ENCODE measurements around the gene C19orf12. TPM values are rescaled to one million over a fixed set of nuclear protein-coding genes. Genes with fewer than 3 reads are reported as not detected.

Gene C19orf12
- total RNA-seq, 2 experiments from 2014 or later, result 12.5 to 20.6 TPM

GRCh38 chr19:29662604-29663404 is 52.3 kb downstream of the C19orf12 start:
- H3K9me3 ChIP-seq (ENCODE audit: low read length), result no peaks in the 10 kb centered on the region
- H2AFZ ChIP-seq (ENCODE audit: low read length), result no peak overlapping the region
- no peak overlapping the region for H3K4me3 ChIP-seq (ENCODE audit: low read depth, low read length, poor library complexity, severe bottlenecking)
- peaks cover 26% of the 10 kb centered on the region for H3K4me1 ChIP-seq (ENCODE audit: insufficient read depth, low read length, poor library complexity, severe bottlenecking)
- H3K9me2 ChIP-seq (ENCODE audit: insufficient read depth, low read length), result no peaks in the 10 kb centered on the region
- TF ChIP-seq, protein P1, sequence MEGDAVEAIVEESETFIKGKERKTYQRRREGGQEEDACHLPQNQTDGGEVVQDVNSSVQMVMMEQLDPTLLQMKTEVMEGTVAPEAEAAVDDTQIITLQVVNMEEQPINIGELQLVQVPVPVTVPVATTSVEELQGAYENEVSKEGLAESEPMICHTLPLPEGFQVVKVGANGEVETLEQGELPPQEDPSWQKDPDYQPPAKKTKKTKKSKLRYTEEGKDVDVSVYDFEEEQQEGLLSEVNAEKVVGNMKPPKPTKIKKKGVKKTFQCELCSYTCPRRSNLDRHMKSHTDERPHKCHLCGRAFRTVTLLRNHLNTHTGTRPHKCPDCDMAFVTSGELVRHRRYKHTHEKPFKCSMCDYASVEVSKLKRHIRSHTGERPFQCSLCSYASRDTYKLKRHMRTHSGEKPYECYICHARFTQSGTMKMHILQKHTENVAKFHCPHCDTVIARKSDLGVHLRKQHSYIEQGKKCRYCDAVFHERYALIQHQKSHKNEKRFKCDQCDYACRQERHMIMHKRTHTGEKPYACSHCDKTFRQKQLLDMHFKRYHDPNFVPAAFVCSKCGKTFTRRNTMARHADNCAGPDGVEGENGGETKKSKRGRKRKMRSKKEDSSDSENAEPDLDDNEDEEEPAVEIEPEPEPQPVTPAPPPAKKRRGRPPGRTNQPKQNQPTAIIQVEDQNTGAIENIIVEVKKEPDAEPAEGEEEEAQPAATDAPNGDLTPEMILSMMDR (conservative IDR thresholded peaks at IDR 0.05; ENCODE audit: low read length), result no peak
- no peak for TF ChIP-seq EZH2phosphoT487 (IDR thresholded peaks at IDR 0.05; ENCODE audit: borderline replicate concordance, low read depth, low read length)
- no TSS peak for BruUV-seq (replicated peaks)
- POLR2A ChIA-PET, result no interaction called here
- no peak overlapping the region for H3K27ac ChIP-seq (ENCODE audit: low read depth, low read length, poor library complexity, severe bottlenecking)
- no peaks in the 10 kb centered on the region for H3K36me3 ChIP-seq (ENCODE audit: insufficient read depth, low read length)
- no peaks in the 10 kb centered on the region for H3K79me2 ChIP-seq (ENCODE audit: insufficient read depth, low read depth, low read length)
- no peak overlapping the region for H3K4me2 ChIP-seq (ENCODE audit: low read length)
- intact Hi-C loops (cut with micrococcal nuclease; ENCODE audit: unreplicated experiment), result no loop called here
- H4K20me1 ChIP-seq (ENCODE audit: insufficient read depth, low read length), result no peaks in the 10 kb centered on the region
- CTCF ChIA-PET (ENCODE audit: unreplicated experiment), result no interaction called here
- no peak for DNase-seq (ENCODE audit: low spot score)

GRCh38 chr19:29662278-29662603 is 52.8 kb downstream of the C19orf12 start:
- POLR2A ChIA-PET, result no interaction called here
- CTCF ChIA-PET (ENCODE audit: unreplicated experiment), result no interaction called here
- BruUV-seq (replicated peaks), result no TSS peak

GRCh38 chr19:29660835-29661234 is 54.2 kb downstream of the C19orf12 start:
- TF ChIP-seq EZH2phosphoT487 (IDR thresholded peaks at IDR 0.05; ENCODE audit: borderline replicate concordance, low read depth, low read length), result no peak
- TF ChIP-seq, protein P1 (conservative IDR thresholded peaks at IDR 0.05; ENCODE audit: low read length), result no peak
- ChIA-PET CTCF (ENCODE audit: unreplicated experiment) (no interaction called here), POLR2A (no interaction called here)
- Histone ChIP-seq H3K9me2 (ENCODE audit: insufficient read depth, low read length) (no peaks in the 10 kb centered on the region), H3K4me1 (ENCODE audit: insufficient read depth, low read length, poor library complexity, severe bottlenecking) (peaks cover 10% of the 10 kb centered on the region), H3K9me3 (ENCODE audit: low read length) (no peaks in the 10 kb centered on the region), H3K4me2 (ENCODE audit: low read length) (no peak overlapping the region), H3K79me2 (ENCODE audit: insufficient read depth, low read depth, low read length) (no peaks in the 10 kb centered on the region), H3K4me3 (ENCODE audit: low read depth, low read length, poor library complexity, severe bottlenecking) (no peak overlapping the region), H3K27ac (ENCODE audit: low read depth, low read length, poor library complexity, severe bottlenecking) (no peak overlapping the region), H3K36me3 (ENCODE audit: insufficient read depth, low read length) (no peaks in the 10 kb centered on the region), H4K20me1 (ENCODE audit: insufficient read depth, low read length) (no peaks in the 10 kb centered on the region), H2AFZ (ENCODE audit: low read length) (no peak overlapping the region)
- no TSS peak for BruUV-seq (replicated peaks)
- DNase-seq (ENCODE audit: low spot score), result no peak
- intact Hi-C loops (cut with micrococcal nuclease; ENCODE audit: unreplicated experiment), result no loop called here

More at GRCh38 chr19:29662278-29662603, 52.8 kb downstream of the C19orf12 start:
- H3K4me3 ChIP-seq (ENCODE audit: low read depth, low read length, poor library complexity, severe bottlenecking), result no peak overlapping the region
- H3K4me1 ChIP-seq (ENCODE audit: insufficient read depth, low read length, poor library complexity, severe bottlenecking), result peaks cover 20% of the 10 kb centered on the region
- H3K27ac ChIP-seq (ENCODE audit: low read depth, low read length, poor library complexity, severe bottlenecking), result no peak overlapping the region
- no peaks in the 10 kb centered on the region for H4K20me1 ChIP-seq (ENCODE audit: insufficient read depth, low read length)
- intact Hi-C loops (cut with micrococcal nuclease; ENCODE audit: unreplicated experiment), result no loop called here
- no peak overlapping the region for H2AFZ ChIP-seq (ENCODE audit: low read length)
- no peaks in the 10 kb centered on the region for H3K79me2 ChIP-seq (ENCODE audit: insufficient read depth, low read depth, low read length)
- no peak overlapping the region for H3K4me2 ChIP-seq (ENCODE audit: low read length)
- H3K36me3 ChIP-seq (ENCODE audit: insufficient read depth, low read length), result no peaks in the 10 kb centered on the region
- TF ChIP-seq, protein P1 (conservative IDR thresholded peaks at IDR 0.05; ENCODE audit: low read length), result no peak
- TF ChIP-seq EZH2phosphoT487 (IDR thresholded peaks at IDR 0.05; ENCODE audit: borderline replicate concordance, low read depth, low read length), result no peak
- H3K9me3 ChIP-seq (ENCODE audit: low read length), result no peaks in the 10 kb centered on the region
- no peaks in the 10 kb centered on the region for H3K9me2 ChIP-seq (ENCODE audit: insufficient read depth, low read length)
- no peak for DNase-seq (ENCODE audit: low spot score)

All from OCI-LY7 (cell line).